Aorta (tissue), 5 donors: ENCODE data around the gene C1QTNF9B. TPM values are rescaled to one million over a fixed set of nuclear protein-coding genes. Genes with fewer than 3 reads are reported as not detected.
A peak's percentile ranks its signal among the peaks of the same experiment; 100 is the strongest.
"Not testable (repeated sequence)": the region's sequence is repeated elsewhere in the genome, so short reads cannot be mapped to it uniquely, and the experiment has no call there.

Experiments
- ATAC-seq: fragments of 200-7000 bp; cut with Tn5 transposase; one replicate; pipeline ENCODE4 v1.9.1; 2022; ENCODE audit warnings: moderate library complexity; ENCODE audit not compliant: low FRiP score
- DNase-seq, 2 donors: peaks; one replicate each; pipeline ENCODE4 v3.0.0-alpha.2; 2020
- H3K27ac ChIP-seq, 2 donors: one replicate each; pipeline ENCODE4 v1.5.1; 2013; ENCODE audit warnings: low read length in 2 of 2, mild to moderate bottlenecking in 2 of 2, moderate library complexity in 2 of 2, control low read depth in 1 of 2, inconsistent platforms in 1 of 2, low read depth in 1 of 2
- H3K27me3 ChIP-seq, 2 donors: one replicate each; pipeline ENCODE4 v1.6.1; 2013; ENCODE audit warnings: control low read depth in 1 of 2, low read length in 1 of 2, mild to moderate bottlenecking in 1 of 2, moderate library complexity in 1 of 2; ENCODE audit not compliant: insufficient read depth in 2 of 2, control insufficient read depth in 1 of 2
- H3K36me3 ChIP-seq, 2 donors: one replicate each; pipeline ENCODE4 v1.6.1; 2013; ENCODE audit warnings: control low read depth in 1 of 2, low read length in 1 of 2, mild to moderate bottlenecking in 1 of 2; ENCODE audit not compliant: insufficient read depth in 2 of 2, control insufficient read depth in 1 of 2
- H3K4me1 ChIP-seq, 2 donors: one replicate each; pipeline ENCODE4 v1.6.1; 2013; ENCODE audit warnings: low read length in 2 of 2, control low read depth in 1 of 2, mild to moderate bottlenecking in 1 of 2, moderate library complexity in 1 of 2; ENCODE audit not compliant: insufficient read depth in 2 of 2, control insufficient read depth in 1 of 2
- H3K4me3 ChIP-seq, 2 donors: one replicate each; pipeline ENCODE4 v1.5.1; 2013; ENCODE audit warnings: low read length in 2 of 2, control low read depth in 1 of 2, mild to moderate bottlenecking in 1 of 2
- H3K9me3 ChIP-seq: one replicate; pipeline ENCODE4 v1.6.1; 2013; ENCODE audit warnings: mild to moderate bottlenecking, low read length; ENCODE audit not compliant: control insufficient read depth
- WGBS, 2 donors: extraction: QIAGEN DNeasy Blood & Tissue Kit; methylation state at CpG; one replicate each; pipeline ENCODE4 v1.1.7; 2013; 5-methylcytosine and 5-hydroxymethylcytosine counted together
- intact Hi-C, 2 donors: fragments of 100-400 bp; cut with DNase I; formaldehyde crosslinking; loops; one replicate each; pipeline versions ENCODE4 v1.14.2 to v1.15.0; 2022
- long read RNA-seq, 2 donors: library from polyadenylated mRNA; unstranded; transcript quantifications; one replicate each; pipeline ENCODE4 v2.0.0, GENCODE V29; 2020 to 2021
- polyA plus RNA-seq, 2 donors: library from polyadenylated mRNA; stranded (reverse); fragments of 200-250 nt; gene quantifications; one replicate each; pipeline ENCODE4 v1.2.3, GENCODE V29; 2013
- total RNA-seq, 2 donors: library from RNA; stranded (reverse); fragmentation: NEBNext Ultra II Directional; extraction: Animal tissue kit (Norgen Biotek cat#: 25700); gene quantifications; one replicate each; pipeline ENCODE4 v1.2.1, GENCODE V29; 2021
- donor health status: healthy with polysubstance abuse.
- donor health status: Bipolar disorder and iron deficiency.
- donor health status: DM: no; HTN: no; CAD: no.
- donor health status: DM: no; HTN: no; CAD: no.
- donor health status: DM: yes; HTN: yes; CAD: no.

Gene C1QTNF9B
- under 1 TPM in 1 of 2 donors, not detected in 1; 0.93 TPM for total RNA-seq
- not detected for polyA plus RNA-seq
- long read RNA-seq, donor 1, result 0 reads
- long read RNA-seq, donor 2, result 0 reads

DNA sequence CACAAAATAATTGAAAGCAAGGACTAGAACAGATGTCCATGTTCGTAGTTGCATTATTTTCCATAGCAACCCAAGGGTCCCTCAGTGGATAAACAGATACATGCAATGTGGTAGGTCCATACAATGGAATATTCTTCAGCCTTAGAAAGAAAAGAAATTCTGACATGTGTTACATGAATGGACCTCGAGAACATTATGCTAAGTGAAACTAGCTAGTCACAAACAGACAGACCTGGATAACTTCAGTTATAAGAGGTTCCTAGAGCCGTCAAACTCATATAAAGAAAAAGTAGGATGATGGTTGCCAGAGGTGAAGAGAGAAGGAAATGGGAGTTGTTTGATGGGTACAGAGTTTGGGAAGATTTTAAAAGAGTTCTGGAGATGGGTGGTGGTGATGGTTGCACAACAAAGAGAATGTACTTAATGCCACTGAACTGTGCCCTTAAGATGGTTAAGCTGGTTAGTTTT, at the start of gene C1QTNF9B:
Gene C1QTNF9B, minus strand, starts transcription at position 51 of the 468 bp plus-strand sequence.
- DNase-seq, H3K27me3 ChIP-seq, H3K27ac ChIP-seq, H3K4me1 ChIP-seq, H3K9me3 ChIP-seq, H3K36me3 ChIP-seq, ATAC-seq, H3K4me3 ChIP-seq: not testable (repeated sequence)
- intact Hi-C loops, result loop anchor here in 1 of 2 donors (5.0 kb wide), 1 partner anchor 430 kb away; no protein-coding TSS in a partner anchor
- 83 to 90% methylated on average over 3 of the region's 3 CpGs for WGBS, 2 donors

DNA sequence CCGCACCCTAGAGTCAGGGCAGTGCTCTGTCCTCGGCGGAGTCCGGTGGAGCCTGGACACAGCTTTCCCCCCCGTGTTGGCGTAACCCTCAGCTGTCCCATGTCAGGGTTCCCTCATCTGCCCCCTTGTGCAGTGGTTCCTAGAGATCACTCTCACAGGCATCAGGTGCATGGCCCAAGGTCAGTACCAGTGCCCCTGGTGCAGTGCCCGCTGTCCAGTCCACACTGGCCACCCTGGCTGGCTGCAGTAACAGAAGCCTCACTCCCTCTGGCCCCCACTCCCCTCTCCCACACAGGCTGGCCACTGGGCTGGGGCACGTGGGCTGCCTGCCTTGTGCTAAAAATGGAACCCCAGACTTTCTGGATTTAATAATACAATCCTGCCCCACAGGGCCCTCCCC, 49.6 kb upstream of the C1QTNF9B start:
- 86 to 88% methylated on average over 8 of the region's 8 CpGs for WGBS, 2 donors

DNA sequence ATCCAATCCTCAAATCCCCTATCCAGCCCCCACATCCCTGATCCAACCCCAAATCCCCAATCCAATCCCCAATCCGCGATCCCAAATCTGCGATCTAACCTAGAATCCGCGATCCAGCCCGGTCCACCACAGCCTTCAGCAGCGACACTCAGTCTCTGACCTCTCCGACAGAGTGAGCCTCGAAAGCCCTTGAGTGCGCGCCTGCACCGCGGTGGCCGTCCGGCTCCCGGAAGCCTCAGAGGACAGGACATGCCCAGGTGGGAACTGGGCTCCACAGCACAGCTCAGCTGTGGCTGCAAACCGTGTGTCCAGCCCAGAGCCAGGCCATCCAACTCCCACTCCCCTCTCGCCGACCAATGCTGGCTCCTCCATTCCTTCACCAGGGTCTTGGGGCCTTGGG, 48.8 kb upstream of the C1QTNF9B start:
- Histone ChIP-seq H3K27me3 (no peaks in the 10 kb centered on the region), H3K4me3 (no peak overlapping the region), H3K4me1 (no peaks in the 10 kb centered on the region), H3K36me3 (no peaks in the 10 kb centered on the region), H3K9me3 (no peaks in the 10 kb centered on the region), H3K27ac (no peak overlapping the region)
- ATAC-seq (no peak), DNase-seq (no peak)
- WGBS, 2 donors, result 71 to 72% methylated on average over 19 of the region's 19 CpGs
- intact Hi-C loops, result no loop called here

More for the DNA sequence above, 49.6 kb upstream of the C1QTNF9B start:
- Histone ChIP-seq H3K27me3 (no peaks in the 10 kb centered on the region), H3K4me3 (no peak overlapping the region), H3K4me1 (no peaks in the 10 kb centered on the region), H3K36me3 (no peaks in the 10 kb centered on the region), H3K27ac (no peak overlapping the region), H3K9me3 (no peaks in the 10 kb centered on the region)
- intact Hi-C loops, result no loop called here
- no peak for DNase-seq
- ATAC-seq, result no peak

DNA sequence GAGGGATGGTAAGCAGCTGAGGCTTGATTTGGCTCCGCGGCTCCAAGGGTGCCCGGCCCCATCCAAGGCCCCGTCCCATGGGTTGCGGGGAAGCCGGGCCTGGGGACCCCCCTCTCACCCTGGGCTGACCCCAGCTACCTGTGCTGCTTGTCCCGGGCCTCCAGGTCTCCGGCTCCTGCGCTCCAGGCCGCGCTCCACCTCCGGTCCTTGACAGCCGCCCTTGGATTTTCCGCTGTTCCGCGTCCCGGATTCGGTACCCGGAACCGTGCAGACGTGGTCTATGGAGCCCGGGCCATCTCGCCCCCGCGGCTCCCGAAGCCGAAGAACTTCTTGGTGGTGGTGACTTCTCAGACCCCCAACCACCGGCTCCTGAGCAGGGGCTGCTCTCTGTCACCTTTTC, 48.3 kb upstream of the C1QTNF9B start:
- H3K4me1 ChIP-seq, result no peaks in the 10 kb centered on the region
- no peaks in the 10 kb centered on the region for H3K9me3 ChIP-seq
- no peaks in the 10 kb centered on the region for H3K27me3 ChIP-seq
- no peak for DNase-seq
- no peak overlapping the region for H3K27ac ChIP-seq
- intact Hi-C loops, result no loop called here
- ATAC-seq, result peak; percentile 58
- 68 to 82% methylated on average over 28 of the region's 28 CpGs for WGBS, 2 donors
- no peaks in the 10 kb centered on the region for H3K36me3 ChIP-seq
- no peak overlapping the region for H3K4me3 ChIP-seq

DNA sequence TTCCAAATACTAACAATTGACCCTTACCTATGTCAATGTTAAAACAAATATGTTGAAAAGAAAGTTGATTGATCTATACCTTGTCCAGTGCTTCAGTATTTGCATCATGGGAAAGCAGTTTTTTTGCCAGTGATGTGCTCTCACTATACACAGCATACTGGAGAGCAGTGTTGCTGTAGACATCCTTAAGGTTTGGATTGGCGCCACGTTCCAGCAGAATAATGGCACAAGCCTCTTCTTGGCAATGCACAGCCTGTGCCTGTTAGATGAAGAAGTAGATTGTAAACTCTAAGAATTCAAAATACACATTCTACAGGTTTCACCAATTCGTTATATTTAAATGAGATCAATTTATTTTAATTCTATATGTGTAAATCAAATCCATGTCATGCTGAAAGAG, 43.9 kb upstream of the C1QTNF9B start:
- intact Hi-C loops, result no loop called here
- 54 to 71% methylated on average over 3 of the region's 3 CpGs for WGBS, 2 donors

DNA sequence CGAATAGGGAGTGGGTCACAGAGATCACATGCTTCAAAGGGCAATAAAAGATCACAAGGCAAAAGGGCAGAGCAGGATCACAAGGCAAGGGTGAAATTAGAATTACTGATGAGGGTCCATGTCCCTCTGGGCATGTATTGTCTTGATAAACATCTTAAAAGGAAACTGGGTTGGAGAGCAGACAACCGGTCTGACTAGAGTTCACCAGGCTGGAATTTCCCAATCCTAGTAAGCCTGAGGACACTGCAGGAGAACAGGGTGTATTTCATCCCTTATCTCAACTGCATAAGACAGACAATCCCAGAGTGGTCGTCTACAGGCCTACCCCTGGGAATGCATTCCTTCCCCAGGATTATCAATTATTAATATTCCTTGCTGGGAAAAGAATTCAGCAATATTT, 42.4 kb upstream of the C1QTNF9B start:
- H3K27ac ChIP-seq, ATAC-seq, H3K27me3 ChIP-seq, H3K4me1 ChIP-seq, H3K36me3 ChIP-seq, H3K4me3 ChIP-seq, intact Hi-C loops, H3K9me3 ChIP-seq, DNase-seq: not testable (repeated sequence)
- WGBS, 2 donors, result 54 to 56% methylated on average over 3 of the region's 3 CpGs

More for the DNA sequence above, 43.9 kb upstream of the C1QTNF9B start:
- Histone ChIP-seq H3K4me3 (no peak overlapping the region), H3K36me3 (no peaks in the 10 kb centered on the region), H3K9me3 (peaks cover 2% of the 10 kb centered on the region), H3K27me3 (no peaks in the 10 kb centered on the region), H3K27ac (no peak overlapping the region), H3K4me1 (no peaks in the 10 kb centered on the region)
- ATAC-seq (no peak), DNase-seq (no peak)

DNA sequence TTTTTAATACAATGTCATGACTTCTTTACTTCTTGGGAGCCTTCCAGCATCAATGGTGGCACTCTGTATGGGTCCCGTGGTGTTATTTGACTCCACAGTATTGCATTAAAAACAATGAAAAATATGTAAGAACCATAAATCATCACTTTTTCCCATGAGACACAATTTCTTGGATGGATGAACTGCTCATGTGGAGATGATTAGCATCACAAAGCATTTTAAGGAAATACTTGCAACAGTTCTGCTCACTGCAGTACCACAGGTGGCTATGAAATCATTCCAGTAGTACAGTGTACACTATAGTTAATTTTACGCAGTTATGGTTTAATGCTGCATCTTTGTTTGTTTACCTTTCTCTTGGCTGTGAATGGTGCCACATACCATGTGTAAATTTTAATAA, 37.2 kb upstream of the C1QTNF9B start:
- Histone ChIP-seq H3K36me3 (no peaks in the 10 kb centered on the region), H3K9me3 (peaks cover 3% of the 10 kb centered on the region), H3K27ac (no peak overlapping the region), H3K4me3 (no peak overlapping the region), H3K27me3 (peaks cover 0 to 3% of the 10 kb centered on the region in 2 donors), H3K4me1 (no peaks in the 10 kb centered on the region)
- intact Hi-C loops, result no loop called here
- WGBS, 2 donors, result 53 to 57% methylated on average over 2 of the region's 2 CpGs
- ATAC-seq (no peak), DNase-seq (no peak)

DNA sequence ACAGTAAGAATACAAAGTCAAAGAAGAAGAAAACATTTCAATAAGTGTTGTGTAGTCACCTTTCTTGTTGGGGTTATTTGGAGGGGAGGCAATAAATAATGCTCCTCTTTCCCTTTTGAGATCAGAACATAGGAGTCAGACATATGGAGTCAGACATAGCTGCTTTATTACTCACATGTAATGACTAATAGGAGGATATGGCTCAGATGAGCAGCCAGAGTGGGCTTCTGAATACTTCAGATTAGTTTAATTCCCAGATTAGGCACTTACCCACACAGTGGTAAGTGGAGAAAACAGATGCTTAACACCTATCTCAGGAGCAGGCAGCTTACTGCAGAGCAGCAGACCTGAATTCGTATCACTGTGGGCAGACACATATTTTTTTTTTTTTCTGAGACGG, 31.7 kb upstream of the C1QTNF9B start:
- H3K9me3 ChIP-seq, result no peaks in the 10 kb centered on the region
- ATAC-seq, result no peak
- DNase-seq, result no peak
- no peaks in the 10 kb centered on the region for H3K27me3 ChIP-seq
- H3K4me3 ChIP-seq, result no peak overlapping the region
- WGBS, 2 donors, result 84 to 87% methylated on average over 2 of the region's 2 CpGs
- no peak overlapping the region for H3K27ac ChIP-seq
- no peaks in the 10 kb centered on the region for H3K4me1 ChIP-seq
- H3K36me3 ChIP-seq, result no peaks in the 10 kb centered on the region
- intact Hi-C loops, result loop anchor here in 1 of 2 donors (10.0 kb wide), 1 partner anchor 296 kb away; no protein-coding TSS in a partner anchor

DNA sequence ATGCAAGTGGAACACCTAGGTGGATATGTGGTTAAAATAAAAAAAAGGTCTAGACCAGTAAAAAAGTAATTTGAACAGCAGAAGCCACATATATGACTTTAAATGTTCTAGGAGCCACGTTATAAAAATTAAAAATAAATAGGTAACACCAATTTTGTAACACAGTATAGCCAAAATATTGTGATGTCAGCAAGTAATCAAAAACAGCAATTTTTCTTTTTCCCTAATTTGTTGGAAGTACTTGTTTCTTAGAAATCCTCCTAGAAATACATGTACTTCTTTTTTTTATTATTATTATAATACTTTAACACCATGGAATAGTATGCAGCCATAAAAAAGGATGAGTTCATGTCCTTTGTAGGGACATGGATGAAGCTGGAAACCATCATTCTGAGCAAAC, 25.7 kb upstream of the C1QTNF9B start:
- intact Hi-C loops, result loop anchor here (5.0 to 10.0 kb wide), 2 partner anchors 299 to 302 kb away; no protein-coding TSS in a partner anchor
- ATAC-seq (no peak), DNase-seq (no peak)
- no peaks in the 10 kb centered on the region for H3K27me3 ChIP-seq
- H3K9me3 ChIP-seq, result no peaks in the 10 kb centered on the region
- H3K27ac ChIP-seq, result no peak overlapping the region
- WGBS, 2 donors, result 50 to 52% methylated on average over 1 of the region's 1 CpG
- no peaks in the 10 kb centered on the region for H3K36me3 ChIP-seq
- H3K4me1 ChIP-seq, result no peaks in the 10 kb centered on the region
- no peak overlapping the region for H3K4me3 ChIP-seq
